Calu3 (cell line): ENCODE data around the gene TPTE. TPM values are rescaled to one million over a fixed set of nuclear protein-coding genes. Genes with fewer than 3 reads are reported as not detected.
"Not testable (repeated sequence)": the region's sequence is repeated elsewhere in the genome, so short reads cannot be mapped to it uniquely, and the experiment has no call there.

Experiments
- Bru-seq: library from RNA; stranded (reverse); fragments of 400-500 nt; gene quantifications from one replicate; lab custom pipeline; 2021; lab: Mats Ljungman, UMichigan
- BruChase-seq, 2 experiments: library from RNA; stranded (reverse); fragments of 400-500 nt; gene quantifications; one replicate each; lab custom pipeline; 2021; lab: Mats Ljungman, UMichigan
- BruUV-seq: library from RNA; stranded (reverse); fragments of 400-500 nt; replicated peaks from 2 replicates; lab custom pipeline; 2021; lab: Mats Ljungman, UMichigan
- CTCF ChIA-PET: fragments of 300-600 bp; sonication (Branson Sonifier 250); formaldehyde crosslinking; loops from one replicate; lab custom pipeline; 2022; ENCODE audit warnings: antibody characterized with exemption; lab: Charles Lee
- DNase-seq: peaks from one replicate; pipeline ENCODE4 v3.0.0; 2022
- H3K27ac Mint-ChIP-seq: one replicate; pipeline ENCODE4 v1.8.0; 2022; ENCODE audit warnings: mixed read lengths; ENCODE audit not compliant: unreplicated experiment
- H3K27me3 Mint-ChIP-seq: one replicate; pipeline ENCODE4 v1.8.0; 2022; ENCODE audit warnings: mixed read lengths; ENCODE audit not compliant: unreplicated experiment
- H3K36me3 Mint-ChIP-seq: one replicate; pipeline ENCODE4 v1.8.0; 2022; ENCODE audit warnings: mild to moderate bottlenecking, moderate library complexity, mixed read lengths; ENCODE audit not compliant: insufficient read depth, unreplicated experiment
- H3K4me1 Mint-ChIP-seq: one replicate; pipeline ENCODE4 v1.8.0; 2022; ENCODE audit warnings: mild to moderate bottlenecking, low read depth, mixed read lengths; ENCODE audit not compliant: unreplicated experiment
- H3K4me3 Mint-ChIP-seq: one replicate; pipeline ENCODE4 v1.8.0; 2022; ENCODE audit warnings: mild to moderate bottlenecking, low read depth, moderate library complexity, mixed read lengths; ENCODE audit not compliant: unreplicated experiment
- H3K9me3 Mint-ChIP-seq: one replicate; pipeline ENCODE4 v1.8.0; 2022; ENCODE audit warnings: low read depth, mixed read lengths; ENCODE audit not compliant: unreplicated experiment
- intact Hi-C: fragments of 100-400 bp; cut with micrococcal nuclease; formaldehyde crosslinking; loops from one replicate; pipeline ENCODE4 v1.10.0; 2022; ENCODE audit not compliant: unreplicated experiment
- long read RNA-seq: library from polyadenylated mRNA; stranded (forward); transcript quantifications from one replicate; pipeline ENCODE4 v2.0.0, GENCODE V29; 2022
- total RNA-seq: library from RNA; stranded (reverse); gene quantifications from 2 replicates; pipeline ENCODE4 v1.2.3, GENCODE V29; 2022
- TF ChIP-seq, protein P1 (sequence below): fragments of 200-600 bp; IDR thresholded peaks from one replicate; pipeline ENCODE4 v1.8.0; 2022; ENCODE audit warnings: antibody characterized with exemption; ENCODE audit not compliant: unreplicated experiment

TPTE gene
- total RNA-seq: not detected in 2 replicates
- Bru-seq, nascent RNA: not detected
- BruChase-seq, experiment 1, labeled RNA remaining after a 6-hour chase: not detected
- not detected for BruChase-seq, experiment 2, labeled RNA remaining after a 2-hour chase
- long read RNA-seq: 0 reads

DNA sequence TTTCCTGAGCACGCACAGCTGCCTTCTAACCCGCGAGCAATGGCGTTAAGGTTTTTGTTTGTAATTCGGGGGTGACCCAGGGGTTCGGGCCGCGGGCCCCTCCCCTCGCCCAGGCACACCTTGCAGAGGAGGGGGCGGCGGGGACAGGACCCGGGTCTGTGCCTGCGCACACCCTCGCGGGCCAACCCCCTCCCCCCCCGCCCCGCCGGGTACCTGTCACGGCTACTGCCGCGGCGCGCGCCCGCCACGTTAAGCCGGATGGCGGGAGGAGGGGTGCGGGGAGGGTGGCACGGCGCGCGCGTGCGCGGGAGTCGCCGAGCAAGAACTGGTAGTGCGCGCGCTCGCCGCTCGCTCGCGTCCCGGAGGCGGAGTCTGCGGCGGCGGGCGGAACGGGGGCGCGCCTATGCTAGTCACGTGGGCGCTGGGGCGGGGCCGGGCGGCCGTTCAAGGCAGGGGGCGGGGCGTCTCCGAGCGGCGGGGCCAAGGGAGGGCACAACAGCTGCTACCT lies at the start of gene TPTE:
TSS of gene TPTE (plus strand) at position 493 of the 508 bp plus-strand sequence. CDS start 17,141 bp downstream, outside the sequence.
- BruUV-seq: no TSS peak
- Mint-ChIP-seq H3K9me3 (peaks cover 9% of the 10 kb centered on the region), H3K4me1 (no peaks in the 10 kb centered on the region), H3K27ac (no peak within 1 kb of the TSS), H3K4me3 (no peak within 1 kb of the TSS), H3K36me3 (no peaks in the 10 kb centered on the region), H3K27me3 (no peaks in the 10 kb centered on the region)
- intact Hi-C loops: no loop called here
- CTCF ChIA-PET: no interaction called here
- TF ChIP-seq, protein P1, sequence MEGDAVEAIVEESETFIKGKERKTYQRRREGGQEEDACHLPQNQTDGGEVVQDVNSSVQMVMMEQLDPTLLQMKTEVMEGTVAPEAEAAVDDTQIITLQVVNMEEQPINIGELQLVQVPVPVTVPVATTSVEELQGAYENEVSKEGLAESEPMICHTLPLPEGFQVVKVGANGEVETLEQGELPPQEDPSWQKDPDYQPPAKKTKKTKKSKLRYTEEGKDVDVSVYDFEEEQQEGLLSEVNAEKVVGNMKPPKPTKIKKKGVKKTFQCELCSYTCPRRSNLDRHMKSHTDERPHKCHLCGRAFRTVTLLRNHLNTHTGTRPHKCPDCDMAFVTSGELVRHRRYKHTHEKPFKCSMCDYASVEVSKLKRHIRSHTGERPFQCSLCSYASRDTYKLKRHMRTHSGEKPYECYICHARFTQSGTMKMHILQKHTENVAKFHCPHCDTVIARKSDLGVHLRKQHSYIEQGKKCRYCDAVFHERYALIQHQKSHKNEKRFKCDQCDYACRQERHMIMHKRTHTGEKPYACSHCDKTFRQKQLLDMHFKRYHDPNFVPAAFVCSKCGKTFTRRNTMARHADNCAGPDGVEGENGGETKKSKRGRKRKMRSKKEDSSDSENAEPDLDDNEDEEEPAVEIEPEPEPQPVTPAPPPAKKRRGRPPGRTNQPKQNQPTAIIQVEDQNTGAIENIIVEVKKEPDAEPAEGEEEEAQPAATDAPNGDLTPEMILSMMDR: no peak
- no peak for DNase-seq

DNA sequence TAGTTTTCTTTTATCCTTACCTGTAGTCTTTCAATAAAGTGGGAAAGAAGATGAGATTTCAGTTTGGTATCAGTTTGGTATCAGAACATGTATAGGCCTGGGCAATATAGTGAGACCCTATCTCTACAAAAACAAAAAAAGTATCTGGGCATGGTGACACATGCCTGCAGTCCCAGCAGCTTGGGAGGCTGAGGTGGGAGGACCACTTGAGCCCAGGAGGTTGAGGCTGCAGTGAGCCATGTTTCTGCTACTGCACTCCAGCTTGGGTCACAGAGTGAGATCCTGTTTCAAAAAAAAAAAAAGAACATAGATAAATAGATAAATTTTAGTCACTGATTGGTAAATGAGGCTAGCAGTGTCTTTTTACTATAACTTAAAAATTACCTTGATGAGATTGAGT lies 49.4 kb upstream of the TPTE start:
- H3K36me3 Mint-ChIP-seq, H3K27me3 Mint-ChIP-seq, H3K27ac Mint-ChIP-seq, BruUV-seq, DNase-seq, H3K4me1 Mint-ChIP-seq, H3K9me3 Mint-ChIP-seq, intact Hi-C loops, CTCF ChIA-PET, H3K4me3 Mint-ChIP-seq: not testable (repeated sequence)

DNA sequence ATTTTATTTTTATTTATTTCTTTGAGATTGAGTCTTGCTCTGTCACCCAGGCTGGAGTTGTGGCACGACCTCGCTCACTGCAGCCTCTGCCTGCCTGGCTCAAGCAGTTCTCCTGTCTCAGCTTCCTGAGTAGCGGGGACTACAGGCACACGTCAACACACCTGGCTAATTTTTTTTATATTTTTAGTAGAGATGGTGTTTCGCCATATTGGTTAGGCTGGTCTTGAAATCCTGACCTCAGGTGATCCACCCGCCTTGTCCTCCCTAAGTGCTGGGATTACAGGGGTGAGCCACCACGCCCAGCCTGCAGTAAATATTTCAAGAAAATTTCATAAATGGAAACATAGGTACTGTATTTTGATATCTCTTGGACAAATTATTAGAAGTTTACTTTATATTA lies 43.6 kb upstream of the TPTE start:
- BruUV-seq, H3K4me1 Mint-ChIP-seq, H3K4me3 Mint-ChIP-seq, CTCF ChIA-PET, H3K9me3 Mint-ChIP-seq, DNase-seq, H3K27ac Mint-ChIP-seq, H3K36me3 Mint-ChIP-seq, intact Hi-C loops, H3K27me3 Mint-ChIP-seq: not testable (repeated sequence)

DNA sequence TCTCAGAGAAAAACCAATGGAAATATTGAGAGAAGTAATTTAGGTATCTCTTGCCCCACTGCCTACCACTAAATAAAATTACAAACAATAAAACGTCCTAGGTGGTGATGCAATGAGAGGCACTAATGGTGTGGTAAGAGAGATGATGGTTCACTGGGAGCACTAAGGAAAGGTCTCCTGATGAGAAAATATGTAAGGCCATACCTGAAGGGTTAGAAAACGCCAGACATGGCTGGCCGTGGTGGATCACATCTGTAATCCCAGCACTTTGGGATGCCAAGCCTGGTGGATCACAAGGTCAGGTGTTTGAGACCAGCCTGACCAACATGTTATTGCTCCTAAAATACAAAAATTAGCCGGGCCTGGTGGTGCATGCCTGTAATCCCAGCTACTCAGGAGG lies 41.5 kb upstream of the TPTE start:
- intact Hi-C loops, H3K36me3 Mint-ChIP-seq, CTCF ChIA-PET, H3K9me3 Mint-ChIP-seq, BruUV-seq, H3K4me1 Mint-ChIP-seq, H3K27me3 Mint-ChIP-seq, H3K27ac Mint-ChIP-seq, H3K4me3 Mint-ChIP-seq, DNase-seq: not testable (repeated sequence)

DNA sequence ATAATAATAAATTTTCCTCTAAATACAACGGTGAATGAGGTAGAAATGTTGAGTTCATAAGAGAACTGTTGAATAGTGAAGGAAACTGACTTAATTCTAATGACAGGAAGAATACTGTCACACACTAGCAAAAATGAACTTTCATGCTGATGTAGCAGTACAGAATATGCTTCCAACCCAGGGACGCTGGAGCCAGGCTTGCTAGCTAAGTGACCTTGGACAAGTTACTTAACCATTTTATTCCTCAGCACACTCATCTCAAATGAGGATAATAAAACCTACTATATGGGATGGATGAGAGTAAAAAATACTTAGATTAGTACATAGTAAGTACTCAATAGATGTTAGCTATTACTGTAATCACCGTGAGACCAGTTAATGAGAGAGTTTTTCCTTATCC lies 36.5 kb upstream of the TPTE start:
- H3K36me3 Mint-ChIP-seq, DNase-seq, H3K9me3 Mint-ChIP-seq, H3K27ac Mint-ChIP-seq, H3K4me1 Mint-ChIP-seq, CTCF ChIA-PET, BruUV-seq, H3K27me3 Mint-ChIP-seq, H3K4me3 Mint-ChIP-seq, intact Hi-C loops: not testable (repeated sequence)

DNA sequence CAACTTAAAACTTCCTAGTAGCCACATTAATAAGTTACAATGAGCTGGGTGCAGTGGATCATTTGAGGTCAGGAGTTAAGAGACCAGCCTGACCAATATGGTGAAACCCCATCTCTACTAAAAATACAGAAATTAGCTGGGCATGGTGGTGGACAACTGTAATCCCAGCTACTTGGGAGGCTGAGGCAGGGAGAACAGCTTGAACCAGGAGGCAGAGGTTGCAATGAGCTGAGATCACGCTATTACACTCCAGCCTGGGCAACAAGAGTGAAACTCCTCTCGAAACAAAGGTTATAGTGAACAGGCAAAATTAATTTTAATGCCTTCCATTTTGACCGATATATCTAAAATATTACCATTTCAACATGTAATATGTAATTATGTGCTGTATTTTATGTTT lies 30.9 kb upstream of the TPTE start:
- intact Hi-C loops, H3K4me1 Mint-ChIP-seq, H3K36me3 Mint-ChIP-seq, BruUV-seq, H3K27ac Mint-ChIP-seq, H3K27me3 Mint-ChIP-seq, H3K9me3 Mint-ChIP-seq, CTCF ChIA-PET, H3K4me3 Mint-ChIP-seq, DNase-seq: not testable (repeated sequence)
